Activated CD4-positive, alpha-beta memory T cell treated with anti-CD3 and anti-CD28 coated beads for 36 hours (primary cell): ENCODE results near the gene CLCA1. TPM values are rescaled to one million over a fixed set of nuclear protein-coding genes. Genes with fewer than 3 reads are reported as not detected.

Experiments used
- CTCF ChIA-PET: fragments of 350-600 bp; sonication (Branson Sonifier 250); formaldehyde crosslinking; loops from one replicate; lab custom pipeline; 2021; ENCODE audit warnings: antibody characterized with exemption, inconsistent platforms; lab: Charles Lee
- POLR2A ChIA-PET: fragments of 350-600 bp; sonication (Branson Sonifier 250); formaldehyde crosslinking; loops from one replicate; lab custom pipeline; 2021; ENCODE audit warnings: antibody characterized with exemption; lab: Charles Lee
- DNase-seq: peaks from one replicate; pipeline ENCODE4 v3.0.0-alpha.2; 2020
- H3K27ac Mint-ChIP-seq: one replicate; pipeline ENCODE4 v1.8.0; 2021; ENCODE audit warnings: mixed read lengths
- H3K27me3 Mint-ChIP-seq: one replicate; pipeline ENCODE4 v1.8.0; 2021; ENCODE audit warnings: mixed read lengths
- H3K36me3 Mint-ChIP-seq: one replicate; pipeline ENCODE4 v1.8.0; 2021; ENCODE audit warnings: mixed read lengths
- H3K4me1 Mint-ChIP-seq: one replicate; pipeline ENCODE4 v1.8.0; 2021; ENCODE audit warnings: low read depth, mixed read lengths
- H3K4me3 Mint-ChIP-seq: one replicate; pipeline ENCODE4 v1.8.0; 2021; ENCODE audit warnings: mild to moderate bottlenecking, mixed read lengths
- H3K9me3 Mint-ChIP-seq: one replicate; pipeline ENCODE4 v1.8.0; 2021; ENCODE audit warnings: mixed read lengths
- intact Hi-C: fragments of 100-400 bp; cut with micrococcal nuclease; formaldehyde crosslinking; loops from one replicate; pipeline ENCODE4 v1.15.1; 2023
- total RNA-seq, 2 experiments: library from RNA; stranded (reverse); gene quantifications; one replicate each; pipeline ENCODE4 v1.2.3, GENCODE V29; 2021

The CLCA1 gene
- total RNA-seq, 2 experiments from 2014 or later, result not detected

DNA sequence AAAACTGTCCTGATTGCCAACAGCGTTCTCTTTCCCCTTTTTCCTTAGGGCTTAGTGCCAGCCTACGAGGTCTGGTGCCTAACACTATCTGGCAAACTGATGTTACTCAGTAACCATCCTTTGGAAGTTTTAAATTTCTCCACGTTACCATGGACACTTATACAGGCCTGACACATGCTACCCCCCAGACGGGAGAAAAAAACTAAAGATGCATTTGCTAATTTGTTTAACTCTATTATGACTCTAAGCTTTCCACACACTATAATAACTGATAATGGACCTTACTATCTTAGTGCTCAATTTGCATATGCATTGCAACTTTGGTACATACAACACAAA lies 36.8 kb downstream of the CLCA1 start:
- Mint-ChIP-seq H3K36me3 (no peaks in the 10 kb centered on the region), H3K4me1 (peaks cover 11% of the 10 kb centered on the region), H3K27ac (no peak overlapping the region), H3K4me3 (no peak overlapping the region), H3K27me3 (peaks cover 13% of the 10 kb centered on the region), H3K9me3 (no peaks in the 10 kb centered on the region)
- POLR2A ChIA-PET, result no interaction called here
- intact Hi-C loops, result no loop called here
- DNase-seq, result no peak
- CTCF ChIA-PET, result interaction anchor here (0.8 to 6.9 kb wide), 11 partner anchors 12 to 198 kb away, joined by 3 to 57 read pairs (median 3); no protein-coding TSS in a partner anchor

DNA sequence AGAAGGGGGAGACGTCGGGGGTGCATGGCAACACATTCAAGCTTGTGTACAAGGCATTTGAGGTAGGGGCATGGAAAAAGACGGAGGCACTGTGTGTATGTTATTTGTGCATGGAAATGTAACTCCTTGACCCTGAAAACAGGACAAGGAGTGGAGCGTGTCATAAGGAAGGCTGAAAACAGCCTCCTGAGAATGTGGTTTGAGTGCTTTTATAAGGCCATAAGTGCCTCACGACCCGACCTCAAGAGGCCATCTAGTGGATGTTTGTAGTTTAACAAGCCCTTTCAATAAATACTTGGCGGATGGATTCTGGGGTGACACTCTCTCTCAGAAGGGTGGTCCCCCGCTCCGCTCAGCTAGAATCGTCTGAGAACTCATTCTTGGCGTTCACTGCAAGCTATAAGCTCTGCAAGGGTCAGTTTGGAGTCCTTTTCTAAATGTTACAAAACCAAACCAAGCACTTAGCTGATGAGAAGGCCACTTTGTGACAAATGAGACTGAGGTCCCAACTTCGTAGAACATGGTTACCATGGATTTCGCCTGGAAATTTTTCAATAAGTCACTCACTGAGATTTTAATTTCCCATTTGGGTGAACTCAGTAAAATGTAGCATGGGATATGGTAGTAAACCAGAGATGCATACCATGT lies 39.3 kb downstream of the CLCA1 start:
- DNase-seq, result no peak
- POLR2A ChIA-PET, result no interaction called here
- H3K4me1 Mint-ChIP-seq, result peaks cover 6% of the 10 kb centered on the region

GRCh38 chr1:86508583-86508969 lies 39.8 kb downstream of the CLCA1 start:
- ChIA-PET POLR2A (no interaction called here), CTCF (interaction anchor here (1.1 to 6.9 kb wide), 5 partner anchors 8 to 130 kb away, joined by 3 to 57 read pairs (median 11); no protein-coding TSS in a partner anchor)
- DNase-seq, result no peak
- Mint-ChIP-seq H3K27me3 (peaks cover 13% of the 10 kb centered on the region), H3K9me3 (no peaks in the 10 kb centered on the region), H3K27ac (no peak overlapping the region), H3K4me1 (peaks cover 3% of the 10 kb centered on the region), H3K36me3 (no peaks in the 10 kb centered on the region), H3K4me3 (no peak overlapping the region)
- intact Hi-C loops, result no loop called here

More for the DNA sequence above, 39.3 kb downstream of the CLCA1 start:
- intact Hi-C loops, result no loop called here
- Mint-ChIP-seq H3K27me3 (peaks cover 13% of the 10 kb centered on the region), H3K4me3 (no peak overlapping the region), H3K36me3 (no peaks in the 10 kb centered on the region), H3K9me3 (no peaks in the 10 kb centered on the region), H3K27ac (no peak overlapping the region)
- CTCF ChIA-PET, result interaction anchor here (0.8 to 6.9 kb wide), 11 partner anchors 7 to 196 kb away, joined by 3 to 57 read pairs (median 4); partner anchors contain the start of gene SH3GLB1

DNA sequence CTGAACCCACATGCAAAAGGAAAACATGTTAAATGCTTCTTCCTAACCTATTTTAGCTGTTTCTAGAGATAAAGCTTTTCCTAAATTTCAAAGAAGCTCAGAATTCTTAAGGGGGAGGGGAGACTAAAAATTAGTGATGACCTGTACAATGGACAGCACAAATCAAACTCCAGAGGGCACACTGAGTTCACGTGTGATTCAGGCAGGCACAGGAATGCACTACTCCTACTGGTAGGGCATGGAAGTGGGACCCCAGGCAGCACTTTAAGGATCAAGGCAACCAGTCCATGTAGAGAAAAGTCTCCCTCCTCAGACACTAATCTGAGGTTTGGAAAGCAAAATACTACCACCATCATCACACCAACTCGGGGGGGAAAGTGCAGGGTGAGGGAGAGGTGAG lies 46.9 kb downstream of the CLCA1 start:
- H3K4me1 Mint-ChIP-seq, result no peaks in the 10 kb centered on the region
- no peaks in the 10 kb centered on the region for H3K36me3 Mint-ChIP-seq
- no peak overlapping the region for H3K27ac Mint-ChIP-seq
- DNase-seq, result no peak
- no peaks in the 10 kb centered on the region for H3K9me3 Mint-ChIP-seq
- no peak overlapping the region for H3K4me3 Mint-ChIP-seq
- CTCF ChIA-PET, result interaction anchor here (1.0 to 1.3 kb wide), 2 partner anchors 8 to 136 kb away, joined by 4 read pairs; no protein-coding TSS in a partner anchor
- intact Hi-C loops, result no loop called here
- H3K27me3 Mint-ChIP-seq, result no peaks in the 10 kb centered on the region
- POLR2A ChIA-PET, result no interaction called here

DNA sequence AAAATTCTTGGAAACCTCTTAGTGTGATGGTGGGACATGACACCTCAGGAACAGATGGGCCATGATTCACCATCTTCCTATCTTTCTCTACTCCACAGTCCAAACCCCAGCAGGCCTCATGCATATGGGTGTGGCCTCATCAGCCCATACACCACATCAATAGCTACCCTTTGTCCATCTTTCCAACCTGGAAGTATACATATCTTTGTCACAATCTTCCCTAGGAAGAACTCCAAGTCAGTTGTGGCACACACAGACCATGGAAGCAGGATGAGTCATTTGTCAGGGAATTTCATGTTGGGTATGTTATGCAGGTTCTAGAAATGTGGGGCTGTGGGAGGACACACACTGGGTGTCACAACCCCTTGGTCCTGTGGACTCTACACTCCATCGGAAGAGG lies 47.6 kb downstream of the CLCA1 start:
- Mint-ChIP-seq H3K9me3 (no peaks in the 10 kb centered on the region), H3K4me3 (no peak overlapping the region), H3K36me3 (no peaks in the 10 kb centered on the region), H3K4me1 (no peaks in the 10 kb centered on the region), H3K27me3 (no peaks in the 10 kb centered on the region), H3K27ac (no peak overlapping the region)
- intact Hi-C loops, result no loop called here
- no peak for DNase-seq
- POLR2A ChIA-PET, result no interaction called here
- CTCF ChIA-PET, result interaction anchor here (0.6 to 1.3 kb wide), 3 partner anchors 9 to 136 kb away, joined by 3 to 4 read pairs (median 4); no protein-coding TSS in a partner anchor

GRCh38 chr1:86517336-86517735 lies 48.6 kb downstream of the CLCA1 start:
- intact Hi-C loops, result no loop called here
- ChIA-PET POLR2A (no interaction called here), CTCF (interaction anchor here (0.6 to 3.4 kb wide), 3 partner anchors 11 to 137 kb away, joined by 3 to 13 read pairs (median 11); no protein-coding TSS in a partner anchor)

DNA sequence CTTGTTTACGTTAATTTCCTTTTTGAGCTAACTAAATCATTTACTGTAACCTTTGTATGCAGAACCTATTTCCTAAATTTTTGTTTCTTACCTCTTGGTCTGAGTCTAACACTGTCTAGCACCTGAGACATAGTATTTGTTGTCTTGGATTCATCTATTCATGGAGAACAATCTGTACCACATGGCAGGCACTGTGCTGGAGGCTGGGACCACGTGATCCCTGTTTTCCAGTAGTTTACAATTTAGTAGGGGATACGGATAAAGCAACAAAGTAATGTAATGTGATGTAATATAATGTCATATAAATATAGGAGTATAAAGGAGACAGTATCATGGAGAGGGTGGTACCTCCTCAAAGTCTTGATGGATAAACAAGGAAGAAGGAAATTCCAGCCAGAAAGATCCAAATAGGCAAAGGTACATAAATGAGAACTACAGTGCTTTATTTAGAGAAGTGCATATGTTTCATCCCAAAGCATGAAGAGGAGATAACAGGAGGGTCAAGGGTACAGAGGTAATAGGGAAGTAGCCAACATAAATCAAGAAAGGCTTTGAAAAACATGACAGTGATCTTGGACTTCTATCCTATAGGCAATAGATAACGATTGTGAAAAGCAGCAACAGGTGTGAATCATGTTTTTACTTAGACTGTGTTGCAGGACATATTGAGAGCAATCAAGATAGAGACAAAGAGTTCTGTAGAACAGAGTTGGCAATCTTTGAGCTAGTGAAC lies 52.2 kb downstream of the CLCA1 start:
- Mint-ChIP-seq H3K9me3 (no peaks in the 10 kb centered on the region), H3K4me1 (no peaks in the 10 kb centered on the region), H3K27me3 (no peaks in the 10 kb centered on the region), H3K27ac (no peak overlapping the region), H3K36me3 (no peaks in the 10 kb centered on the region), H3K4me3 (no peak overlapping the region)
- ChIA-PET POLR2A (no interaction called here), CTCF (interaction anchor here (0.6 to 3.4 kb wide), 5 partner anchors 15 to 231 kb away, joined by 3 to 13 read pairs (median 4); no protein-coding TSS in a partner anchor)
- DNase-seq, result no peak
- intact Hi-C loops, result no loop called here

More at GRCh38 chr1:86517336-86517735, 48.6 kb downstream of the CLCA1 start:
- Mint-ChIP-seq H3K4me3 (no peak overlapping the region), H3K4me1 (no peaks in the 10 kb centered on the region), H3K36me3 (no peaks in the 10 kb centered on the region), H3K9me3 (no peaks in the 10 kb centered on the region), H3K27ac (no peak overlapping the region), H3K27me3 (no peaks in the 10 kb centered on the region)
- DNase-seq, result no peak

GRCh38 chr1:86521522-86521891 lies 52.8 kb downstream of the CLCA1 start:
- no peaks in the 10 kb centered on the region for H3K4me1 Mint-ChIP-seq
- H3K27me3 Mint-ChIP-seq, result no peaks in the 10 kb centered on the region
- no peaks in the 10 kb centered on the region for H3K9me3 Mint-ChIP-seq
- no peak overlapping the region for H3K4me3 Mint-ChIP-seq
- intact Hi-C loops, result no loop called here
- H3K36me3 Mint-ChIP-seq, result no peaks in the 10 kb centered on the region
- H3K27ac Mint-ChIP-seq, result no peak overlapping the region
- no peak for DNase-seq
- ChIA-PET POLR2A (no interaction called here), CTCF (interaction anchor here (0.8 to 0.9 kb wide), 2 partner anchors 19 to 22 kb away, joined by 3 read pairs; no protein-coding TSS in a partner anchor)

DNA sequence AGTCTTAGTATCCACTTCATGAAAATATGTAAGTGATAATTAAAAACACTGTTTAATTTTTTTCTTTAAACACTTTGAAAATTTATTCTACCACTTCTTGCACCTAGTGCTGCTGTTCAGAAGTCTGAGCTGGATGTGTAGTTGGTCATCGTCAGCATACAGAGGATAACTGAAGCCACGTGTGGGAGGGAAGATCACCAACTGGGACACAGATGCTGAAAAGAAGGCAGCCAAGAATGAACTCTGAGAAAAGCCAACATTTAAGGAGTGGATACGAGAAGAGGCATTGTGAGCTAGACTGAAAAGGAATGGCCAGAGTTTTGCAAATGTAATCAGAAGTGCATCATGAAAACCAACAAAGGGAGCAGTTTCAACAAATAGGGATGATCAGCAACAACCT lies 53.5 kb downstream of the CLCA1 start:
- intact Hi-C loops, result no loop called here
- Mint-ChIP-seq H3K36me3 (no peaks in the 10 kb centered on the region), H3K4me3 (no peak overlapping the region), H3K27me3 (no peaks in the 10 kb centered on the region), H3K27ac (no peak overlapping the region), H3K9me3 (no peaks in the 10 kb centered on the region), H3K4me1 (no peaks in the 10 kb centered on the region)
- ChIA-PET POLR2A (no interaction called here), CTCF (interaction anchor here (0.8 to 0.9 kb wide), 2 partner anchors 20 to 22 kb away, joined by 3 read pairs; no protein-coding TSS in a partner anchor)
- no peak for DNase-seq

DNA sequence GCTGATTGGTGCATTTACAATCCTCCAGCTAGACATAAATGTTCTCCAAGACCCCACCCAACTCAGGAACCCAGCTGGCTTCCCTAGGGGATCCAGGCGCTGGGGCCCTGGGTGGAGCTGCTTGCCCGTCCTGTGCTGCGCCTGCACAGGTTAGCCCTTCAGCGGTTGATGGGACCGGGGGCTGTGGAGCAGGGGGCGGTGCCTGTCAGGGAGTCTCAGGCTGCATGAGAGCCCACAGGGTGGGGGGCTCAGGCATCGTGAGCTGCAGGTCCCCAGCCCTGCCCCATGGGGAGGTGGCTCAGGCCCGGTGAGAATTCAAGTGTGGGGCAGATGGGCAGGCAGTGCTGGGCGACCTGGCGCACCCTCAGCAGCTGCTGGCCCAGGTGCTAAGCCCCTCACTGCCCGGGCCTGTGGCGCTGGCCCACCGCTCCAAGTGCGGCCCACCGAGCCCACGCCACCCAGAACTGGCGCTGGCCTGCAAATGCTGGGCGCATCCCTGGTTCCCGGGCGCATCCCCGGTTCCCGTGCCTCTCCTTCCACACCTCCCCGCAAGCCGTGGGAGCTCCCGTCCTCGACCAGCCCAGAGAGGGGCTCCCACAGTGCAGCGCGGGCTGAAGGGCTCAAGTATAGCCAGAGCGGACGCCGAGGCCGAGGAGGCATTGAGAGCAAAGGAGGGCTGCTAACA lies 55.1 kb downstream of the CLCA1 start:
- ChIA-PET POLR2A (no interaction called here), CTCF (no interaction called here)
- Mint-ChIP-seq H3K4me1 (no peaks in the 10 kb centered on the region), H3K9me3 (no peaks in the 10 kb centered on the region), H3K27ac (no peak overlapping the region), H3K36me3 (no peaks in the 10 kb centered on the region), H3K4me3 (no peak overlapping the region), H3K27me3 (no peaks in the 10 kb centered on the region)
- no peak for DNase-seq
- intact Hi-C loops, result no loop called here

DNA sequence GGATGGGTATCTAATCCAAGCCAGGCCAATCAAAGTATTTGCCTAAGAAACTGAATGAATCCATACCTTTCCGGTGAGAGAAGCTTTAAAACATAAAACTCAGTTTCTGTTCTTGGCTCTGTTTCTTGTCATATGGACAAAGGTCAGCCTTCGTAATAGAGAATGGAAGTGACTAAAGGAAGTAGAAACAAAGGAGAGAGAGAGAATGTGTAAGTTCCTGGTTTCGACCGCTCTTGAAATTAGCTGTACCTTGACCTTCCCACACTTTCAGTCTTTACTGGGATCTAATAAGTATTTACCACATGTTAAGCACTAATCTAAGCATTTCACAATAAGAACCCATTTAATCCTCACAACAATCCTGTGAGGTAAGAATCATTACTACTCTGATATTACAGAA lies 58.6 kb downstream of the CLCA1 start:
- Mint-ChIP-seq H3K4me1 (no peaks in the 10 kb centered on the region), H3K27me3 (no peaks in the 10 kb centered on the region), H3K4me3 (no peak overlapping the region), H3K9me3 (no peaks in the 10 kb centered on the region), H3K36me3 (no peaks in the 10 kb centered on the region), H3K27ac (no peak overlapping the region)
- no peak for DNase-seq
- intact Hi-C loops, result no loop called here
- ChIA-PET CTCF (no interaction called here), POLR2A (no interaction called here)
